Measurements from ENCODE around the gene DRC7. TPM values are rescaled to one million over a fixed set of nuclear protein-coding genes. Genes with fewer than 3 reads are reported as not detected.

Gene DRC7
- polyA plus RNA-seq, 1 of the 3 experiments (the other 2 are of a cell fraction) = 0.58 TPM

DNA sequence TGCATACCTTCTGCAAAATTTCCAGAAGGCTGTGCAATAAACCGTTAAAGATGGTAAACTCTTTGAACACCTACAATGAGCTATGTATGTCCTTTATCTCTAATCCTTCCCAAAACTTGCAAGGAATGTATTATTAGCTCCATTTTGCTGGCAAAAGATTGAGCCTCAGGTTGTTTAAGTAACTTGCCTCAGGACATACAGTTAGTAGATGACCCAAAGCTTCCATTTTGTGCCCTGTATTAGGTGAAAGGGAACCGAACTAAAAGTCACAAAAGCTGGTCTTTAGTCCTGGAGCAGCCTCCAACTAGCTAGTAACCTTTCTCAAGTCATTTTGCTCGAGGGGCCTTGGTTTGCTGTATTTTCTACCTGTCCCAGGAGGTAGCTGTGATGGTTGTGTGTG is 22.2 kb upstream of the DRC7 start:
- Histone ChIP-seq H3K79me2 (ENCODE audit: insufficient read depth) (no peaks in the 10 kb centered on the region), H3K4me3 (ENCODE audit: low read depth in 2 of 2, low read length in 1 of 2) (no peak overlapping the region), H3K36me3 (replicated peaks in 1 of 2; ENCODE audit: control insufficient read depth in 1 of 2, insufficient read depth in 2 of 2, low read length in 1 of 2) (no peaks in the 10 kb centered on the region), H3K4me2 (no peak overlapping the region), H3K27me3 (ENCODE audit: insufficient read depth) (peaks cover 7% of the 10 kb centered on the region; the same call in 1 of the 2 replicates), H3K27ac (ENCODE audit: low read depth in 2 of 2, low read length in 1 of 2) (no peak overlapping the region), H4K20me1 (ENCODE audit: insufficient read depth) (no peaks in the 10 kb centered on the region), H3K9me3 (no peaks in the 10 kb centered on the region), H3K9me2 (no peaks in the 10 kb centered on the region), H2AFZ (ENCODE audit: low read depth) (no peak overlapping the region), H3K9ac (no peak overlapping the region), H3K4me1 (ENCODE audit: control insufficient read depth in 1 of 2, insufficient read depth in 2 of 2, low read depth in 1 of 2, low read length in 1 of 2) (peaks cover 0 to 8% of the 10 kb centered on the region in 2 experiments; a peak in 1 of 4 replicates), H3F3A (replicated peaks; ENCODE audit: insufficient read depth) (no peaks in the 10 kb centered on the region)
- DNase-seq = no peak
- CTCF ChIA-PET = interaction anchor here (0.8 to 2.1 kb wide), 3 partner anchors 24 to 81 kb away, joined by 3 to 7 read pairs (median 4); no protein-coding TSS in a partner anchor
- 52% methylated on average over 3 of the region's 3 CpGs for WGBS (ENCODE audit: low lambda C conversion rate)
- TF ChIP-seq FOXM1 (IDR thresholded peaks at IDR 0.05; ENCODE audit: low read depth) (no peak), ZBTB33 (IDR thresholded peaks at IDR 0.05; ENCODE audit: borderline replicate concordance, low read depth) (no peak), MXI1 (IDR thresholded peaks at IDR 0.05; ENCODE audit: low read depth, low read length) (no peak), YY1 (IDR thresholded peaks at IDR 0.05; ENCODE audit: low read depth) (no peak), SIN3A (IDR thresholded peaks at IDR 0.05; ENCODE audit: borderline replicate concordance, low read depth, low read length) (no peak), POLR2AphosphoS5 (IDR thresholded peaks at IDR 0.05; ENCODE audit: low read depth, low read length) (no peak), NFIC (IDR thresholded peaks at IDR 0.05; ENCODE audit: borderline replicate concordance) (no peak), RCOR1 (IDR thresholded peaks at IDR 0.05; ENCODE audit: low read length) (no peak), FOXJ3 (CRISPR knock-in tag; IDR thresholded peaks at IDR 0.05) (no peak), CTCF (IDR thresholded peaks at IDR 0.05) (no peak), FOSL2 (IDR thresholded peaks at IDR 0.05; ENCODE audit: borderline replicate concordance, low read depth) (no peak), GABPA (IDR thresholded peaks at IDR 0.05; ENCODE audit: low read depth) (no peak), RXRA (IDR thresholded peaks at IDR 0.05; ENCODE audit: borderline replicate concordance, low read depth) (no peak), SMC3 (IDR thresholded peaks at IDR 0.05; ENCODE audit: low read depth, low read length) (no peak), TEAD4 (IDR thresholded peaks at IDR 0.05; ENCODE audit: borderline replicate concordance, insufficient read depth) (no peak)
- TF ChIP-seq, protein P1, sequence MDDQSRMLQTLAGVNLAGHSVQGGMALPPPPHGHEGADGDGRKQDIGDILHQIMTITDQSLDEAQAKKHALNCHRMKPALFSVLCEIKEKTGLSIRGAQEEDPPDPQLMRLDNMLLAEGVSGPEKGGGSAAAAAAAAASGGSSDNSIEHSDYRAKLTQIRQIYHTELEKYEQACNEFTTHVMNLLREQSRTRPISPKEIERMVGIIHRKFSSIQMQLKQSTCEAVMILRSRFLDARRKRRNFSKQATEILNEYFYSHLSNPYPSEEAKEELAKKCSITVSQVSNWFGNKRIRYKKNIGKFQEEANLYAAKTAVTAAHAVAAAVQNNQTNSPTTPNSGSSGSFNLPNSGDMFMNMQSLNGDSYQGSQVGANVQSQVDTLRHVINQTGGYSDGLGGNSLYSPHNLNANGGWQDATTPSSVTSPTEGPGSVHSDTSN (IDR thresholded peaks at IDR 0.05) = no peak
- POLR2A ChIA-PET = no interaction called here
